Amygdala (tissue), 56 donors: ENCODE data around the gene TBC1D5.
"Not testable (repeated sequence)": the region's sequence is repeated elsewhere in the genome, so short reads cannot be mapped to it uniquely, and the experiment has no call there.

ENCODE experiments used
- DNase-seq, 56 donors: peaks; one replicate each; lab custom pipeline; 2025; lab: John Stamatoyannopoulos, UW

TBC1D5 gene, protein sequence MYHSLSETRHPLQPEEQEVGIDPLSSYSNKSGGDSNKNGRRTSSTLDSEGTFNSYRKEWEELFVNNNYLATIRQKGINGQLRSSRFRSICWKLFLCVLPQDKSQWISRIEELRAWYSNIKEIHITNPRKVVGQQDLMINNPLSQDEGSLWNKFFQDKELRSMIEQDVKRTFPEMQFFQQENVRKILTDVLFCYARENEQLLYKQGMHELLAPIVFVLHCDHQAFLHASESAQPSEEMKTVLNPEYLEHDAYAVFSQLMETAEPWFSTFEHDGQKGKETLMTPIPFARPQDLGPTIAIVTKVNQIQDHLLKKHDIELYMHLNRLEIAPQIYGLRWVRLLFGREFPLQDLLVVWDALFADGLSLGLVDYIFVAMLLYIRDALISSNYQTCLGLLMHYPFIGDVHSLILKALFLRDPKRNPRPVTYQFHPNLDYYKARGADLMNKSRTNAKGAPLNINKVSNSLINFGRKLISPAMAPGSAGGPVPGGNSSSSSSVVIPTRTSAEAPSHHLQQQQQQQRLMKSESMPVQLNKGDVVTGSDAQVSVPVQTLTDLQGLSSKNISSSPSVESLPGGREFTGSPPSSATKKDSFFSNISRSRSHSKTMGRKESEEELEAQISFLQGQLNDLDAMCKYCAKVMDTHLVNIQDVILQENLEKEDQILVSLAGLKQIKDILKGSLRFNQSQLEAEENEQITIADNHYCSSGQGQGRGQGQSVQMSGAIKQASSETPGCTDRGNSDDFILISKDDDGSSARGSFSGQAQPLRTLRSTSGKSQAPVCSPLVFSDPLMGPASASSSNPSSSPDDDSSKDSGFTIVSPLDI

GRCh38 chr3:17742102-17742879 is at the start of gene TBC1D5:
Gene TBC1D5 (minus strand): TSS chr3:17742631. CDS start chr3:17508570, 234,061 bp downstream.
- peak; percentile 80 to 98 (median 92) for DNase-seq

GRCh38 chr3:17783426-17783825 is 41.0 kb upstream of the TBC1D5 start:
- no peak for DNase-seq

DNA sequence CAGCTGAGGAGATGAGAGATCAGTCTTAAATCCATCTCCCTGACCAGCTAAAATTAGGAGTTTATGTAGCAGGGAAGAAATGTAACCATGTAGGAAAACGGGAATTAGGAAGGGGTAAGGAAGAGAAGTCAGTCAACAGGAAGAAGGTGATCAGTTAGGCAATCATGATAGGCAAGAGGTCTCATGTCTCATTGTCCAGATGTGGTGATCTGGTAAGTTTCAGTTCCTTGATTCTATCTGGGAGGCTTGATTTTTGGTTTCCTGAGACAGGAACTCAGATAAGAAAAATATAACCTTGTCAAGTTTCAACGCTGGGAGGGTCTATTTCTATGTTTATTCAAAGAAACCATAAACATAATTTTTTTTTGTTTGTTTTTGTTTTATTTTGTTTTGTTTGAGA is 40.3 kb upstream of the TBC1D5 start:
- DNase-seq = no peak

GRCh38 chr3:17780369-17780768 is 37.9 kb upstream of the TBC1D5 start:
- not testable (repeated sequence) for DNase-seq

- not testable (repeated sequence) for DNase-seq
Measured at GRCh38 chr3:17779304-17780250, 37.1 kb upstream of the TBC1D5 start.

DNA sequence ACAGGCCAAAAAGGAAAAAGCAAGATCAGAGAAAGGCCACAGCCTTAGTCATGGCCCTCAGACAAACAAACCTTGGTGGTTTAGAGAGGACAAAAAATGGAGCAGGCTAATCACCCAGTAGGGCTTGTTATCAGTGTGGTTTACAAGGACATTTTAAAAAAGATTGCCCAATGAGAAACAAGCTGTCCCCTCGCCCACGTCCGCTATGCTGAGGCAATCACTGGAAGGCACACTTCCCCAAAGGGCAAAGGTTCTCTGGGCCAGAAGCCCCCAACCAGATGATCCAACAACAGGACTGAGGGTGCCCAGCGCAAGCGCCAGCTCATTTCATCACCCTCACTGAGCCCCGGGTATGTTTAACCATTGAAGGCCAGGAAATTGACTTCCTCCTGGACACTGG is 34.9 kb upstream of the TBC1D5 start:
- not testable (repeated sequence) for DNase-seq

- no peak for DNase-seq
Measured at GRCh38 chr3:17775073-17775472, 32.6 kb upstream of the TBC1D5 start.

GRCh38 chr3:17774180-17774910 is 31.9 kb upstream of the TBC1D5 start:
- DNase-seq = not testable (repeated sequence)

DNA sequence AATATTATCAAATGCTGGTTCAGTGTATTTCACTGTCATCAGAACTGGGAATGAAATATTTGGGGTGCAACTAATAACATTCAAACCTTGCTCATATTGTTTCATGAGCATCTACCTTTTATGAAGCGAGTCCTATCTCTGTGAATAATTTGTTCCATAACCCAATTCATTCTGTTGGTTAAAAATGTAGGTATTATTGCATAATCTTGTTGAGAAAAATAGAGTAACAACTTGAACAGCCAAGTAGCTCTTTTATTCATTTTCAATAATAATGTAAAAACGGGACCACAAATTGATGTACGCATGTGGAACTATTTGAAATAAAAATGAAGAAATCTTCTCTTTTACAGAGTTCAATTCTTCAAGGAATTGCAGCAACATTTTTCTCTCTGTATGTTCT is 30.1 kb upstream of the TBC1D5 start:
- DNase-seq = no peak

GRCh38 chr3:17771177-17772017 is 29.0 kb upstream of the TBC1D5 start:
- DNase-seq = no peak

GRCh38 chr3:17770682-17771081 is 28.3 kb upstream of the TBC1D5 start:
- DNase-seq = no peak

DNA sequence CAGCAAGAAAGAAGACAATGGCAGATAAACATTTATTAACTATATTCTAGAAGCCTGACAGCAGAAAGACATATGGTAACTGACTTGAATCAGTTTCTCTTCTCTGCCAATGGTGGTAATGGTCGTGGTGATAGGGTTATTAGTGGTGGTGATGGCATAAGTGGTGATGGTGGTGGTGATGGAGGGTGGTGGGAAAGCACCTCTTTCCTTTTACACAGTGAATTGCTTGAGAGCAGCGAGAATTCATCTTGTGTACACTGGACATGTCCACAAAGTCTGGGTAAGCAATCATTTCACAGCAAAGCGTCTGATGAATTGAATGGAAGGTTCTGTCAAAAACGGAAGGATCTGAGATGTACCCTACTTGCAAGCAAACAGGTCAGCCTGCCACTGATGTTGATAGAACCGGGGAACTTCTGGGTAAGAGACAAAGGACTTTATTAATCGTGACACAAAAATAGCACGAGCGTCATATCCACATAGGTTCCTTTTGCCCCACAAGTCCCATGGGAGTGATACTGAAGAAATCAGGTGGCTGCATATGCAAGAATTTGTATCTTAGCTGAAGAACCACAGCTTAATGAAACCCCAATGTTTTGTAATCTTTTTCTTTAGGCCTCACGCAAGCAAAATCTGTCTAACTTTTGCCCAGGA is 23.5 kb upstream of the TBC1D5 start:
- DNase-seq = no peak

GRCh38 chr3:17761563-17761962 is 19.1 kb upstream of the TBC1D5 start:
- no peak for DNase-seq

- DNase-seq = no peak
Measured at GRCh38 chr3:17759901-17760300, 17.5 kb upstream of the TBC1D5 start.

GRCh38 chr3:17755836-17756235 is 13.4 kb upstream of the TBC1D5 start:
- no peak for DNase-seq

DNA sequence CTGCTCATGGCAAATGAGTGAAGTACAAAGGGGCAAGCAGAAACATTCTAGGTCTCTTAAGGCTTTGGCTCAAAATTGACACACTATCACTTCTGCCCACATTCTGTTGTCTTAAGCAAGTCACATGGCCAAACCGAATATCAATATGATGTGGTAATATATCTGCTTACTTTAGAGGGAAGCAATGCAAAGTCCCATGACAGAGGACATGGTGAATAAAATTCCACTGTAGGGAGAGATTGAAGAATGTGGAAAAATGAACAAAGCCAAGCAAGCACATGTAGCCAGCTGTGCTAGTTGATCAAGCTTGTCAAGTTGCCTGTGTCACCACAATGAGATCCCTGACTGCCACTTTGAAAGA is 11.2 kb upstream of the TBC1D5 start:
- no peak for DNase-seq

GRCh38 chr3:17752876-17753631 is 10.6 kb upstream of the TBC1D5 start:
- DNase-seq = no peak
